WTC11 (cell line): Measurements from ENCODE around the gene RYR2. TPM values are rescaled to one million over a fixed set of nuclear protein-coding genes. Genes with fewer than 3 reads are reported as not detected.
A peak's percentile ranks its signal among the peaks of the same experiment; 100 is the strongest.
"Not testable (repeated sequence)": the region's sequence is repeated elsewhere in the genome, so short reads cannot be mapped to it uniquely, and the experiment has no call there.

ENCODE experiments used
- ATAC-seq: fragments of 200-7000 bp; cut with Tn5 transposase; 2 replicates; pipeline ENCODE4 v1.10.0; 2021; ENCODE audit warnings: mild to moderate bottlenecking, moderate library complexity
- CTCF ChIA-PET: fragments of 300-600 bp; sonication (Branson Sonifier 250); formaldehyde crosslinking; loops from one replicate; lab custom pipeline; 2021; ENCODE audit warnings: antibody characterized with exemption; lab: Charles Lee
- POLR2A ChIA-PET: fragments of 350-600 bp; sonication (Branson Sonifier 250); formaldehyde crosslinking; loops from one replicate; lab custom pipeline; 2021; ENCODE audit warnings: antibody characterized with exemption; lab: Charles Lee
- DNase-seq: peaks from one replicate; pipeline ENCODE4 v3.0.0; 2021; ENCODE audit warnings: low spot score
- H3K27ac Mint-ChIP-seq: 2 replicates; pipeline ENCODE4 v1.8.0; 2021; ENCODE audit warnings: mixed read lengths
- H3K27me3 Mint-ChIP-seq: 2 replicates; pipeline ENCODE4 v1.8.0; 2021; ENCODE audit warnings: low read depth, mild to moderate bottlenecking, moderate library complexity, mixed read lengths
- H3K36me3 Mint-ChIP-seq: 2 replicates; pipeline ENCODE4 v1.8.0; 2021; ENCODE audit warnings: mixed read lengths
- H3K4me1 Mint-ChIP-seq: 2 replicates; pipeline ENCODE4 v1.8.0; 2022; ENCODE audit warnings: mixed read lengths
- H3K4me3 Mint-ChIP-seq: 2 replicates; pipeline ENCODE4 v1.8.0; 2021; ENCODE audit warnings: mild to moderate bottlenecking, moderate library complexity, mixed read lengths
- H3K9me3 Mint-ChIP-seq: 2 replicates; pipeline ENCODE4 v1.8.0; 2021; ENCODE audit warnings: mixed read lengths
- CBFB ChIP-seq: sonication (generic); formaldehyde crosslinking; IDR thresholded peaks from 2 replicates; pipeline ENCODE4 v1.8.1; 2022; ENCODE audit warnings: mild to moderate bottlenecking, low read depth, missing genetic modification reagents
- CREB1 ChIP-seq: sonication (generic); formaldehyde crosslinking; IDR thresholded peaks from 2 replicates; pipeline ENCODE4 v1.8.0; 2023; ENCODE audit warnings: mild to moderate bottlenecking, missing genetic modification reagents
- CREM ChIP-seq: sonication (generic); formaldehyde crosslinking; IDR thresholded peaks from 2 replicates; pipeline ENCODE4 v1.8.1; 2022; ENCODE audit warnings: mild to moderate bottlenecking, missing genetic modification reagents, moderate library complexity
- MYBL2 ChIP-seq: sonication (generic); formaldehyde crosslinking; IDR thresholded peaks from 2 replicates; pipeline ENCODE4 v1.8.1; 2023; ENCODE audit warnings: mild to moderate bottlenecking, moderate library complexity, missing genetic modification reagents
- NFATC4 ChIP-seq: fragments of 250-450 bp; sonication (Bioruptor Pico); IDR thresholded peaks from 2 replicates; pipeline ENCODE4 v1.9.0; 2021; ENCODE audit warnings: mild to moderate bottlenecking
- PRRX2 ChIP-seq: fragments of 250-450 bp; sonication (Bioruptor Pico); IDR thresholded peaks from 2 replicates; pipeline ENCODE4 v1.8.0; 2021; ENCODE audit warnings: mild to moderate bottlenecking
- TEAD4 ChIP-seq: sonication (generic); formaldehyde crosslinking; IDR thresholded peaks from 2 replicates; pipeline ENCODE4 v1.8.0; 2022; ENCODE audit warnings: mild to moderate bottlenecking, missing genetic modification reagents
- ZNF396 ChIP-seq: fragments of 250-450 bp; sonication (Bioruptor Pico); IDR thresholded peaks from 2 replicates; pipeline ENCODE4 v1.8.0; 2021; ENCODE audit warnings: mild to moderate bottlenecking, moderate library complexity, borderline replicate concordance
- total RNA-seq: library from RNA; stranded (reverse); gene quantifications from 3 replicates; pipeline ENCODE4 v1.2.3, GENCODE V29; 2021
- TF ChIP-seq, protein P1 (sequence below): sonication (generic); formaldehyde crosslinking; conservative IDR thresholded peaks from 2 replicates; pipeline ENCODE4 v1.8.1; 2023; ENCODE audit warnings: mild to moderate bottlenecking, low read depth, missing genetic modification reagents, moderate library complexity
- TF ChIP-seq, protein P2 (sequence below): sonication (generic); formaldehyde crosslinking; IDR thresholded peaks from 2 replicates; pipeline ENCODE4 v1.8.1; 2022; ENCODE audit warnings: low read depth, mild to moderate bottlenecking, moderate library complexity, missing genetic modification reagents, borderline replicate concordance
- TF ChIP-seq, protein P3 (sequence below): sonication (generic); formaldehyde crosslinking; IDR thresholded peaks from 2 replicates; pipeline ENCODE4 v1.8.1; 2022; ENCODE audit warnings: mild to moderate bottlenecking, missing genetic modification reagents, moderate library complexity, borderline replicate concordance
- TF ChIP-seq, protein P4 (sequence below): sonication (generic); formaldehyde crosslinking; IDR thresholded peaks from 2 replicates; pipeline ENCODE4 v1.8.0; 2022; ENCODE audit warnings: mild to moderate bottlenecking, missing genetic modification reagents
- TF ChIP-seq, protein P5 (sequence below): sonication (generic); formaldehyde crosslinking; IDR thresholded peaks from 2 replicates; pipeline ENCODE4 v1.8.0; 2023; ENCODE audit warnings: mild to moderate bottlenecking, missing genetic modification reagents
- TF ChIP-seq, protein P6 (sequence below): sonication (generic); formaldehyde crosslinking; IDR thresholded peaks from 2 replicates; pipeline ENCODE4 v1.8.0; 2022; ENCODE audit warnings: mild to moderate bottlenecking, missing genetic modification reagents
- TF ChIP-seq, protein P7 (sequence below): fragments of 250-450 bp; sonication (Bioruptor Pico); IDR thresholded peaks from 2 replicates; pipeline ENCODE4 v1.9.0; 2021; ENCODE audit warnings: mild to moderate bottlenecking, borderline replicate concordance
- TF ChIP-seq, protein P8 (sequence below): sonication (generic); formaldehyde crosslinking; IDR thresholded peaks from 2 replicates; pipeline ENCODE4 v1.8.0; 2023; ENCODE audit warnings: missing genetic modification reagents

RYR2 gene
- total RNA-seq, 1 experiment from 2014 or later = 7.9 TPM

DNA sequence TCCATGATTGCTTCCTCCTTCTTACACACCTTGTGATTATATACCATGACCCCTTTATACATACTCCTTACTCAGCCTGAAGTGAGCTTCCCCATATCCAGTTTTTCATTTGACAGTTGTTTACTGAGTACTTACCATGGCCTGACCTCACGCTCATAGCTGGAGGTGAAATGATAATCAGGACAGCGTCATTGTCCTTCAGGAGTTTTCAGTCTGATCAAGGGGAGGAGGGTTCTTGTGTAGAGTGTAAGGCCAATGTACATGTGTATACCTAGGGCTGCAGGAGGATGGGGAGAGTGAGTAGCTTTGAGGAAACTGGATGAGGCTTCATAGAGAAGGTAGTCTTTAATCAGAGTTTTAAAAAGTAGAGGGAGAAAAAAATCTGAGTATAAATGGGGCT is 325.8 kb downstream of the RYR2 start (continued):
- TF ChIP-seq, protein P1, sequence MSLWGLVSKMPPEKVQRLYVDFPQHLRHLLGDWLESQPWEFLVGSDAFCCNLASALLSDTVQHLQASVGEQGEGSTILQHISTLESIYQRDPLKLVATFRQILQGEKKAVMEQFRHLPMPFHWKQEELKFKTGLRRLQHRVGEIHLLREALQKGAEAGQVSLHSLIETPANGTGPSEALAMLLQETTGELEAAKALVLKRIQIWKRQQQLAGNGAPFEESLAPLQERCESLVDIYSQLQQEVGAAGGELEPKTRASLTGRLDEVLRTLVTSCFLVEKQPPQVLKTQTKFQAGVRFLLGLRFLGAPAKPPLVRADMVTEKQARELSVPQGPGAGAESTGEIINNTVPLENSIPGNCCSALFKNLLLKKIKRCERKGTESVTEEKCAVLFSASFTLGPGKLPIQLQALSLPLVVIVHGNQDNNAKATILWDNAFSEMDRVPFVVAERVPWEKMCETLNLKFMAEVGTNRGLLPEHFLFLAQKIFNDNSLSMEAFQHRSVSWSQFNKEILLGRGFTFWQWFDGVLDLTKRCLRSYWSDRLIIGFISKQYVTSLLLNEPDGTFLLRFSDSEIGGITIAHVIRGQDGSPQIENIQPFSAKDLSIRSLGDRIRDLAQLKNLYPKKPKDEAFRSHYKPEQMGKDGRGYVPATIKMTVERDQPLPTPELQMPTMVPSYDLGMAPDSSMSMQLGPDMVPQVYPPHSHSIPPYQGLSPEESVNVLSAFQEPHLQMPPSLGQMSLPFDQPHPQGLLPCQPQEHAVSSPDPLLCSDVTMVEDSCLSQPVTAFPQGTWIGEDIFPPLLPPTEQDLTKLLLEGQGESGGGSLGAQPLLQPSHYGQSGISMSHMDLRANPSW (CRISPR knock-in tag) = no peak
- no peak for TF ChIP-seq PRRX2 (CRISPR knock-in tag)

DNA sequence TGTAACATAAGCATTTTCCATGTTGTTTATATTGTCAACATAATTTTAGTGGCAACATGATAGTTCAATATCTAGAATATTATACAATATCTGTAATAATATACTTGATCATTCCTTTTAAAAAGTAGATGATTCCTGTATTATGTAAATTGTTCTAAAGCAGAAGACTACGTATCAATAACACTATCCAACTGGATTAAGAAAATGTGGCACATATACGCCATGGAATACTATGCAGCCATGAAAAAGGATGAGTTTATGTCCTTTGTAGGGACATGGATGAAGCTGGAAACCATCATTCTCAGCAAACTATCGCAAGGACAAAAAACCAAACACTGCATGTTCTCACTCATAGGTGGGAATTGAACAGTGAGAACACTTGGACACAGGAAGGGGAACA is 329.5 kb downstream of the RYR2 start:
- DNase-seq, POLR2A ChIA-PET, CTCF ChIA-PET, H3K27ac Mint-ChIP-seq, H3K36me3 Mint-ChIP-seq, H3K4me1 Mint-ChIP-seq, H3K27me3 Mint-ChIP-seq, ATAC-seq, H3K4me3 Mint-ChIP-seq: not testable (repeated sequence)
- peaks cover 11% of the 10 kb centered on the region for H3K9me3 Mint-ChIP-seq

DNA sequence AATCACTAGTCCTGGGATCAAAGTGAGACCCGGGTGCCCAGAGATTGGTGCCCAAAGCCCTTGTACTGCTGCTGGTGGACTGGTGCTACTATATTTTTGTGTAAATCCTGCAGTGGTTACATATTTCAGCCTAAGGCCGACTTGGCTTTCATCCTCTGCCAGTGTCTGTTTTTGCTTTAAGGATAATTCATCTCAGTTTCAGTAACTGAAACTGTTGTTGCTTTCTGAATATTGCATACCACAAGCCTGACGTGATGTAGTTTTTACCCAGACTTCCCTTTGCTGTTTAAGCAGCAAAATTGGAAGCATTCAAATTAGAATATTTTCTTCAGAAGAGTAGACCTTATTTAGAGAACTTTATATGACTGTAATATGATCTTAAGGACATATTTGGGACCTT is 341.8 kb downstream of the RYR2 start:
- H3K9me3 Mint-ChIP-seq = no peaks in the 10 kb centered on the region
- H3K27me3 Mint-ChIP-seq = no peaks in the 10 kb centered on the region
- peaks cover 16% of the 10 kb centered on the region for H3K4me1 Mint-ChIP-seq
- DNase-seq (no peak), ATAC-seq (no peak)
- H3K36me3 Mint-ChIP-seq = no peaks in the 10 kb centered on the region
- ChIA-PET POLR2A (interaction anchor here (0.7 kb wide), 1 partner anchor 646 kb away, joined by 9 read pairs; no protein-coding TSS in a partner anchor), CTCF (interaction anchor here (0.9 kb wide), 1 partner anchor 342 kb away, joined by 9 read pairs; no protein-coding TSS in a partner anchor)
- H3K27ac Mint-ChIP-seq = peak overlapping the region; percentile 49; the same call in 1 of the 2 replicates
- no peak overlapping the region for H3K4me3 Mint-ChIP-seq
- TF ChIP-seq NFATC4 (no peak), CREM (CRISPR knock-in tag) (no peak), CREB1 (no peak), TEAD4 (no peak), CBFB (CRISPR knock-in tag) (no peak), ZNF396 (CRISPR knock-in tag) (no peak), MYBL2 (CRISPR knock-in tag) (no peak)
- TF ChIP-seq, protein P2, sequence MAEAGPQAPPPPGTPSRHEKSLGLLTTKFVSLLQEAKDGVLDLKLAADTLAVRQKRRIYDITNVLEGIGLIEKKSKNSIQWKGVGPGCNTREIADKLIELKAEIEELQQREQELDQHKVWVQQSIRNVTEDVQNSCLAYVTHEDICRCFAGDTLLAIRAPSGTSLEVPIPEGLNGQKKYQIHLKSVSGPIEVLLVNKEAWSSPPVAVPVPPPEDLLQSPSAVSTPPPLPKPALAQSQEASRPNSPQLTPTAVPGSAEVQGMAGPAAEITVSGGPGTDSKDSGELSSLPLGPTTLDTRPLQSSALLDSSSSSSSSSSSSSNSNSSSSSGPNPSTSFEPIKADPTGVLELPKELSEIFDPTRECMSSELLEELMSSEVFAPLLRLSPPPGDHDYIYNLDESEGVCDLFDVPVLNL (CRISPR knock-in tag) = no peak
- TF ChIP-seq, protein P3, sequence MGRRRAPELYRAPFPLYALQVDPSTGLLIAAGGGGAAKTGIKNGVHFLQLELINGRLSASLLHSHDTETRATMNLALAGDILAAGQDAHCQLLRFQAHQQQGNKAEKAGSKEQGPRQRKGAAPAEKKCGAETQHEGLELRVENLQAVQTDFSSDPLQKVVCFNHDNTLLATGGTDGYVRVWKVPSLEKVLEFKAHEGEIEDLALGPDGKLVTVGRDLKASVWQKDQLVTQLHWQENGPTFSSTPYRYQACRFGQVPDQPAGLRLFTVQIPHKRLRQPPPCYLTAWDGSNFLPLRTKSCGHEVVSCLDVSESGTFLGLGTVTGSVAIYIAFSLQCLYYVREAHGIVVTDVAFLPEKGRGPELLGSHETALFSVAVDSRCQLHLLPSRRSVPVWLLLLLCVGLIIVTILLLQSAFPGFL = no peak
- TF ChIP-seq, protein P4, sequence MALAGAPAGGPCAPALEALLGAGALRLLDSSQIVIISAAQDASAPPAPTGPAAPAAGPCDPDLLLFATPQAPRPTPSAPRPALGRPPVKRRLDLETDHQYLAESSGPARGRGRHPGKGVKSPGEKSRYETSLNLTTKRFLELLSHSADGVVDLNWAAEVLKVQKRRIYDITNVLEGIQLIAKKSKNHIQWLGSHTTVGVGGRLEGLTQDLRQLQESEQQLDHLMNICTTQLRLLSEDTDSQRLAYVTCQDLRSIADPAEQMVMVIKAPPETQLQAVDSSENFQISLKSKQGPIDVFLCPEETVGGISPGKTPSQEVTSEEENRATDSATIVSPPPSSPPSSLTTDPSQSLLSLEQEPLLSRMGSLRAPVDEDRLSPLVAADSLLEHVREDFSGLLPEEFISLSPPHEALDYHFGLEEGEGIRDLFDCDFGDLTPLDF (CRISPR knock-in tag) = no peak
- TF ChIP-seq, protein P5, sequence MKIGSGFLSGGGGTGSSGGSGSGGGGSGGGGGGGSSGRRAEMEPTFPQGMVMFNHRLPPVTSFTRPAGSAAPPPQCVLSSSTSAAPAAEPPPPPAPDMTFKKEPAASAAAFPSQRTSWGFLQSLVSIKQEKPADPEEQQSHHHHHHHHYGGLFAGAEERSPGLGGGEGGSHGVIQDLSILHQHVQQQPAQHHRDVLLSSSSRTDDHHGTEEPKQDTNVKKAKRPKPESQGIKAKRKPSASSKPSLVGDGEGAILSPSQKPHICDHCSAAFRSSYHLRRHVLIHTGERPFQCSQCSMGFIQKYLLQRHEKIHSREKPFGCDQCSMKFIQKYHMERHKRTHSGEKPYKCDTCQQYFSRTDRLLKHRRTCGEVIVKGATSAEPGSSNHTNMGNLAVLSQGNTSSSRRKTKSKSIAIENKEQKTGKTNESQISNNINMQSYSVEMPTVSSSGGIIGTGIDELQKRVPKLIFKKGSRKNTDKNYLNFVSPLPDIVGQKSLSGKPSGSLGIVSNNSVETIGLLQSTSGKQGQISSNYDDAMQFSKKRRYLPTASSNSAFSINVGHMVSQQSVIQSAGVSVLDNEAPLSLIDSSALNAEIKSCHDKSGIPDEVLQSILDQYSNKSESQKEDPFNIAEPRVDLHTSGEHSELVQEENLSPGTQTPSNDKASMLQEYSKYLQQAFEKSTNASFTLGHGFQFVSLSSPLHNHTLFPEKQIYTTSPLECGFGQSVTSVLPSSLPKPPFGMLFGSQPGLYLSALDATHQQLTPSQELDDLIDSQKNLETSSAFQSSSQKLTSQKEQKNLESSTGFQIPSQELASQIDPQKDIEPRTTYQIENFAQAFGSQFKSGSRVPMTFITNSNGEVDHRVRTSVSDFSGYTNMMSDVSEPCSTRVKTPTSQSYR = no peak
- TF ChIP-seq, protein P6, sequence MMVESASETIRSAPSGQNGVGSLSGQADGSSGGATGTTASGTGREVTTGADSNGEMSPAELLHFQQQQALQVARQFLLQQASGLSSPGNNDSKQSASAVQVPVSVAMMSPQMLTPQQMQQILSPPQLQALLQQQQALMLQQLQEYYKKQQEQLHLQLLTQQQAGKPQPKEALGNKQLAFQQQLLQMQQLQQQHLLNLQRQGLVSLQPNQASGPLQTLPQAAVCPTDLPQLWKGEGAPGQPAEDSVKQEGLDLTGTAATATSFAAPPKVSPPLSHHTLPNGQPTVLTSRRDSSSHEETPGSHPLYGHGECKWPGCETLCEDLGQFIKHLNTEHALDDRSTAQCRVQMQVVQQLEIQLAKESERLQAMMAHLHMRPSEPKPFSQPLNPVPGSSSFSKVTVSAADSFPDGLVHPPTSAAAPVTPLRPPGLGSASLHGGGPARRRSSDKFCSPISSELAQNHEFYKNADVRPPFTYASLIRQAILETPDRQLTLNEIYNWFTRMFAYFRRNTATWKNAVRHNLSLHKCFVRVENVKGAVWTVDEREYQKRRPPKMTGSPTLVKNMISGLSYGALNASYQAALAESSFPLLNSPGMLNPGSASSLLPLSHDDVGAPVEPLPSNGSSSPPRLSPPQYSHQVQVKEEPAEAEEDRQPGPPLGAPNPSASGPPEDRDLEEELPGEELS (CRISPR knock-in tag) = no peak
- TF ChIP-seq, protein P7, sequence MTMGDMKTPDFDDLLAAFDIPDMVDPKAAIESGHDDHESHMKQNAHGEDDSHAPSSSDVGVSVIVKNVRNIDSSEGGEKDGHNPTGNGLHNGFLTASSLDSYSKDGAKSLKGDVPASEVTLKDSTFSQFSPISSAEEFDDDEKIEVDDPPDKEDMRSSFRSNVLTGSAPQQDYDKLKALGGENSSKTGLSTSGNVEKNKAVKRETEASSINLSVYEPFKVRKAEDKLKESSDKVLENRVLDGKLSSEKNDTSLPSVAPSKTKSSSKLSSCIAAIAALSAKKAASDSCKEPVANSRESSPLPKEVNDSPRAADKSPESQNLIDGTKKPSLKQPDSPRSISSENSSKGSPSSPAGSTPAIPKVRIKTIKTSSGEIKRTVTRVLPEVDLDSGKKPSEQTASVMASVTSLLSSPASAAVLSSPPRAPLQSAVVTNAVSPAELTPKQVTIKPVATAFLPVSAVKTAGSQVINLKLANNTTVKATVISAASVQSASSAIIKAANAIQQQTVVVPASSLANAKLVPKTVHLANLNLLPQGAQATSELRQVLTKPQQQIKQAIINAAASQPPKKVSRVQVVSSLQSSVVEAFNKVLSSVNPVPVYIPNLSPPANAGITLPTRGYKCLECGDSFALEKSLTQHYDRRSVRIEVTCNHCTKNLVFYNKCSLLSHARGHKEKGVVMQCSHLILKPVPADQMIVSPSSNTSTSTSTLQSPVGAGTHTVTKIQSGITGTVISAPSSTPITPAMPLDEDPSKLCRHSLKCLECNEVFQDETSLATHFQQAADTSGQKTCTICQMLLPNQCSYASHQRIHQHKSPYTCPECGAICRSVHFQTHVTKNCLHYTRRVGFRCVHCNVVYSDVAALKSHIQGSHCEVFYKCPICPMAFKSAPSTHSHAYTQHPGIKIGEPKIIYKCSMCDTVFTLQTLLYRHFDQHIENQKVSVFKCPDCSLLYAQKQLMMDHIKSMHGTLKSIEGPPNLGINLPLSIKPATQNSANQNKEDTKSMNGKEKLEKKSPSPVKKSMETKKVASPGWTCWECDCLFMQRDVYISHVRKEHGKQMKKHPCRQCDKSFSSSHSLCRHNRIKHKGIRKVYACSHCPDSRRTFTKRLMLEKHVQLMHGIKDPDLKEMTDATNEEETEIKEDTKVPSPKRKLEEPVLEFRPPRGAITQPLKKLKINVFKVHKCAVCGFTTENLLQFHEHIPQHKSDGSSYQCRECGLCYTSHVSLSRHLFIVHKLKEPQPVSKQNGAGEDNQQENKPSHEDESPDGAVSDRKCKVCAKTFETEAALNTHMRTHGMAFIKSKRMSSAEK (CRISPR knock-in tag) = no peak
- TF ChIP-seq, protein P8, sequence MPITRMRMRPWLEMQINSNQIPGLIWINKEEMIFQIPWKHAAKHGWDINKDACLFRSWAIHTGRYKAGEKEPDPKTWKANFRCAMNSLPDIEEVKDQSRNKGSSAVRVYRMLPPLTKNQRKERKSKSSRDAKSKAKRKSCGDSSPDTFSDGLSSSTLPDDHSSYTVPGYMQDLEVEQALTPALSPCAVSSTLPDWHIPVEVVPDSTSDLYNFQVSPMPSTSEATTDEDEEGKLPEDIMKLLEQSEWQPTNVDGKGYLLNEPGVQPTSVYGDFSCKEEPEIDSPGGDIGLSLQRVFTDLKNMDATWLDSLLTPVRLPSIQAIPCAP (CRISPR knock-in tag) = no peak
